ENCODE measurements around the gene SYNPO.
A peak's percentile ranks its signal among the peaks of the same experiment; 100 is the strongest.

The SYNPO gene

DNA sequence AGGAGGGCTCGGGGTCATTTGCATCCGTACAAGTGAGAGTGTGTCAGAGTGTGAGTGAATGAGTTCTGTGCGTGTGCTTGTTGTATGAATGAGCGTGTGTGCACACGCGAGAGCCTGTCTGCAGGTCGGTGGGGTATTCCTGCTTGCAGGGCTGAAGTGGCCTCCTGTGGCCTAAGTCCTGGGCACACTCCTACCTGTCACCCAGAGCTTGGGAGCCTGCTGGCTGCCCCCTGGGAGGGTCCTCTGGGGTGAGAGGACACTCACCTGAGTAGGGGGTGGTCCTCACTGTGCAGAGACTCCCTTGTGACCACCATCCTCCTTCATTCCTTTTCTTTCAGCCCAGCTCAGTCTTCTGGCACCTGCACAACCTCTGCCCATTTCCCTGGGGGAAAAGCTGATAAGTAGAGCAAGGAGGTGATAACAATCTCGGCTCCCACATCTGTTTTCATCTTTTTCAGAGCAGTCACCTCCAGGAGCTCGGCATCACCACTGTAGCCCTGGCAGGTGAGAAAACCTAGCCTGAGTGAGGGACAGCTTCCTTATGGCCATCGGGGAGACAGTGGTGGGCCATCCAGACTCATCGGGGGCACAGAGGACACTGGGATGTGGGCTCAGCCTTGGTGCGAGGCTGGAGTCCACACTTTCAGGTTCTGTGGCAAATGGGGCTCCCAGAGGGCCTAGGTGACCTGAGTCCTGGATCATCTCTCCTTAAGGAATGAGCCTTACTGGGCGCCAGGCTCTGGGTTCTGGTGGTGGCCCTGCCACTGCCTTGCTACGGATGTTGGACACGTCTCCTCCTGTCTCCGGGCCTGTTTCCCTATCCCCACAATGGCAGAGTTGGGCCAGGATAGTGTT is 38.7 kb upstream of the SYNPO start:
- DNase-seq (ENCODE audit: low read depth), result no peak
- H3K4me3 ChIP-seq (replicated peaks; ENCODE audit: low read depth, low read length), result peak overlapping the region; percentile 58
- TF ChIP-seq, protein P1, sequence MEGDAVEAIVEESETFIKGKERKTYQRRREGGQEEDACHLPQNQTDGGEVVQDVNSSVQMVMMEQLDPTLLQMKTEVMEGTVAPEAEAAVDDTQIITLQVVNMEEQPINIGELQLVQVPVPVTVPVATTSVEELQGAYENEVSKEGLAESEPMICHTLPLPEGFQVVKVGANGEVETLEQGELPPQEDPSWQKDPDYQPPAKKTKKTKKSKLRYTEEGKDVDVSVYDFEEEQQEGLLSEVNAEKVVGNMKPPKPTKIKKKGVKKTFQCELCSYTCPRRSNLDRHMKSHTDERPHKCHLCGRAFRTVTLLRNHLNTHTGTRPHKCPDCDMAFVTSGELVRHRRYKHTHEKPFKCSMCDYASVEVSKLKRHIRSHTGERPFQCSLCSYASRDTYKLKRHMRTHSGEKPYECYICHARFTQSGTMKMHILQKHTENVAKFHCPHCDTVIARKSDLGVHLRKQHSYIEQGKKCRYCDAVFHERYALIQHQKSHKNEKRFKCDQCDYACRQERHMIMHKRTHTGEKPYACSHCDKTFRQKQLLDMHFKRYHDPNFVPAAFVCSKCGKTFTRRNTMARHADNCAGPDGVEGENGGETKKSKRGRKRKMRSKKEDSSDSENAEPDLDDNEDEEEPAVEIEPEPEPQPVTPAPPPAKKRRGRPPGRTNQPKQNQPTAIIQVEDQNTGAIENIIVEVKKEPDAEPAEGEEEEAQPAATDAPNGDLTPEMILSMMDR (IDR thresholded peaks at IDR 0.05; ENCODE audit: low read length, missing control alignments), result no peak

DNA sequence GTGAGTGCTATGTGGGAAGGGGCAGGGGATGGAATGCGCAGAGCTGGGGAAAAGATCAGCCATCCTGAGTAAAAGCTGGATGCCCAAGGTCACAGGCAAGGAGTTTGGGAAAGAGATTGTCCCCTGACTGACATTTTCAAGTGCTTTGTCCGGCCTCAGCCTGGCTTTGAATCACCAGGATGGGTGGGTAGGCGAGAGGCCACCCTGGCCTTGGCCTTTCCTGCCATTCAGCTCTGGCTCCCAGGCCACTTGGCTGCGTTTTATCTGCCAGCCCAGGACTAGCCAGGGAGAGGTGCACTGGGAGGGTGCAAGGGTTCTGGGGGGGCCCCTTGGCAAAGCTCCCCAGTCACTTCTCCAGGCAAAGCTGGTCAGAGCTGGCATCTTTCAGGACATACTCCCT is 37.4 kb upstream of the SYNPO start:
- no peak for DNase-seq (ENCODE audit: low read depth)
- TF ChIP-seq, protein P1 (IDR thresholded peaks at IDR 0.05; ENCODE audit: low read length, missing control alignments), result no peak
- peak overlapping the region; percentile 58 for H3K4me3 ChIP-seq (replicated peaks; ENCODE audit: low read depth, low read length)

DNA sequence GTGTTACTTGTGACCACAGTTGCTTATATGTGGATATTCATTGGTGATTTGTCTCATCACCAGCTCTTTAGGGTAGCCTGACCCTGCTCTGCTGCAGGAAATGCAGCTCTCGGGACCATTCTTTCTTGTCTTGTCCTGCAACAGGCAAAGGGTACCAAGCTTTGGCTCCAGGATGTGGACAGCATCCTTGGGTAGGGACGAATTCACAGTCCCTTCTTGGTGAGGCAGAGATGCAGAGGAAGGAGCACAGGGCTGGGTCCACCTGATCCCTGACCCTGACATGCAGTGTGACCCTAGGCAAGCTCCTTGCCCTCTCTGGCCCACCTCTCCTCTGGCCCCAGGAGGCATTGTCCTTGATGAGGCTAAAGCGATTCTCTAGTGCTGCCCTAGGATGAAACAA is 37.0 kb upstream of the SYNPO start:
- no peak for DNase-seq (ENCODE audit: low read depth)
- TF ChIP-seq, protein P1 (IDR thresholded peaks at IDR 0.05; ENCODE audit: low read length, missing control alignments), result no peak
- H3K4me3 ChIP-seq (replicated peaks; ENCODE audit: low read depth, low read length), result no peak overlapping the region

DNA sequence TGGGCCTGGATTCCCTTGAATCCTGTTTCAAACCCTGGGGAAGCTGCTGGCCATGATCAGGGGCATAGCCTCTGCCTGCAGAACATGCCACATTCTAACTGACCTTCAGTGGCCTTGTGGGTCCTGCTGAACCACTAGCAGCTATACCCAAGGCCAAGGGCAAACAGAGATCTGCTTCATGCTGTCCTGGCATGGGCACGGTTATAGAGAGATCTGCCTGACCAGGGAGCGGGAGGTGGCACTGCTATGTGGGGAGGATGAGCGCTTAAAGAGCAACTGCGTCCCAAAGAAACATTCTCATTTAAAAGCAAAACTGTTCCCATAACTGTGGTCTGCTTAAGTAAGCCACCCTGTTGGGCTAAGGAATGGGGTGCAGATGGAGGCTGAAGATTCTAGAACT is 36.5 kb upstream of the SYNPO start:
- TF ChIP-seq, protein P1 (IDR thresholded peaks at IDR 0.05; ENCODE audit: low read length, missing control alignments), result no peak
- no peak overlapping the region for H3K4me3 ChIP-seq (replicated peaks; ENCODE audit: low read depth, low read length)
- DNase-seq (ENCODE audit: low read depth), result no peak

DNA sequence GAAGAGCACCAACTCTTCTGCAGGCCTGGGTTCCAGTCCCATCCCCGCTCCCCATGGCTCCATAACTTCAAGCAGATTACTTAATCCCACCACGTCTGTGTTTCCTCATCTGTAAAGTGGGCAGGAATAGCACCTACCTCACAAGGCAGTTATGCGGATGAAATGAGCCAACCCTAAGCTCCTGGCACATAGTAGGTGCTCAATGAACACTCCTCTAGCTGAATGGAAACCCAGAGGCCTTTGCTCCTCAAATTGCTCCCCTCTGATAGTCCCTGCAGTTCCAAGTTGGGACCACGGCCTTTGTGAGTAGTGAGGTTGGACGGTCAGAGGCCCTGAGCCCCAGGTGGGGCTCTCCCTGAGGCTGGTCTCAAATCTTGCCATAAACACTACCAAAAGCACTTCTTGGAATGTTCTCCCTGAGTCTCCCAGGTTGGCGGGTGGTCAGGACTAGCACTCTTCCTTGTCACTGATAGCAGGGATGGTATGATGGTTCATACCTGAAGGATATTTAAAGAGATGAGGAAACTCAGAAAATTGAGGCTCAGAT is 35.5 kb upstream of the SYNPO start:
- TF ChIP-seq, protein P1 (IDR thresholded peaks at IDR 0.05; ENCODE audit: low read length, missing control alignments), result no peak
- no peak for DNase-seq (ENCODE audit: low read depth)
- H3K4me3 ChIP-seq (replicated peaks; ENCODE audit: low read depth, low read length), result no peak overlapping the region

DNA sequence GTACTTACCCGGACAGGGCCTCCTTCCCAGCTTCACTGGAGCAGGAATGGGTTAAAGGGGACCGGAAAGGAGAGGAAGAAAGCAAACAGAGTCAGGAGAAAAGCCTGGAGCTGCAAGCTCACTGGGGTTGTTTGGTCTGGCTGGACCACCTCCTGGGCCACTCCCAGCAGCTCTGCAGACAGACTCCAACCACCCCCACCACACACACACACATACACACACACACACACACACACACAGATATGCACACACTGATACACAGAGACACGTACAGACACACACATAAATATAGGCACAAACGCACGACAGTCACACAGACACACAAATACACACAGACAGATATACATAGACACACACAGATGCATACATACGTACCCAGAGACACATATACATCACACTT is 34.9 kb upstream of the SYNPO start:
- TF ChIP-seq, protein P1 (IDR thresholded peaks at IDR 0.05; ENCODE audit: low read length, missing control alignments), result no peak
- H3K4me3 ChIP-seq (replicated peaks; ENCODE audit: low read depth, low read length), result no peak overlapping the region
- no peak for DNase-seq (ENCODE audit: low read depth)
